Activated CD4-positive, alpha-beta memory T cell treated with anti-CD3 and anti-CD28 coated beads for 36 hours (primary cell): ENCODE results near the gene CCL1. TPM values are rescaled to one million over a fixed set of nuclear protein-coding genes. Genes with fewer than 3 reads are reported as not detected.

ENCODE experiments used
- CTCF ChIA-PET: fragments of 350-600 bp; sonication (Branson Sonifier 250); formaldehyde crosslinking; loops from one replicate; lab custom pipeline; 2021; ENCODE audit warnings: antibody characterized with exemption, inconsistent platforms; lab: Charles Lee
- POLR2A ChIA-PET: fragments of 350-600 bp; sonication (Branson Sonifier 250); formaldehyde crosslinking; loops from one replicate; lab custom pipeline; 2021; ENCODE audit warnings: antibody characterized with exemption; lab: Charles Lee
- DNase-seq: peaks from one replicate; pipeline ENCODE4 v3.0.0-alpha.2; 2020
- H3K27ac Mint-ChIP-seq: one replicate; pipeline ENCODE4 v1.8.0; 2021; ENCODE audit warnings: mixed read lengths
- H3K27me3 Mint-ChIP-seq: one replicate; pipeline ENCODE4 v1.8.0; 2021; ENCODE audit warnings: mixed read lengths
- H3K36me3 Mint-ChIP-seq: one replicate; pipeline ENCODE4 v1.8.0; 2021; ENCODE audit warnings: mixed read lengths
- H3K4me1 Mint-ChIP-seq: one replicate; pipeline ENCODE4 v1.8.0; 2021; ENCODE audit warnings: low read depth, mixed read lengths
- H3K4me3 Mint-ChIP-seq: one replicate; pipeline ENCODE4 v1.8.0; 2021; ENCODE audit warnings: mild to moderate bottlenecking, mixed read lengths
- H3K9me3 Mint-ChIP-seq: one replicate; pipeline ENCODE4 v1.8.0; 2021; ENCODE audit warnings: mixed read lengths
- intact Hi-C: fragments of 100-400 bp; cut with micrococcal nuclease; formaldehyde crosslinking; loops from one replicate; pipeline ENCODE4 v1.15.1; 2023
- total RNA-seq, 2 experiments: library from RNA; stranded (reverse); gene quantifications; one replicate each; pipeline ENCODE4 v1.2.3, GENCODE V29; 2021

The CCL1 gene
- total RNA-seq, result under 1 TPM; 0.44 to 0.67 TPM

GRCh38 chr17:34363183-34363661 is at the start of gene CCL1:
CCL1 (minus strand) TSS chr17:34363233; CDS start chr17:34363161, 72 bp downstream.
- Mint-ChIP-seq H3K27me3 (peaks cover 24% of the 10 kb centered on the region), H3K36me3 (no peaks in the 10 kb centered on the region), H3K4me1 (peaks cover 7% of the 10 kb centered on the region), H3K4me3 (no peak within 1 kb of the TSS), H3K9me3 (no peaks in the 10 kb centered on the region), H3K27ac (no peak within 1 kb of the TSS)
- no peak for DNase-seq
- CTCF ChIA-PET, result interaction anchor here (3.0 to 12.7 kb wide), 4 partner anchors 8 to 171 kb away, joined by 13 to 358 read pairs (median 34); no protein-coding TSS in a partner anchor
- intact Hi-C loops, result no loop called here
- POLR2A ChIA-PET, result interaction anchor here (3.5 kb wide), 1 partner anchor 162 kb away, joined by 18 read pairs; no protein-coding TSS in a partner anchor

- Mint-ChIP-seq H3K4me3 (no peak overlapping the region), H3K4me1 (no peaks in the 10 kb centered on the region), H3K9me3 (no peaks in the 10 kb centered on the region), H3K36me3 (no peaks in the 10 kb centered on the region), H3K27ac (no peak overlapping the region), H3K27me3 (peaks cover 43% of the 10 kb centered on the region)
- intact Hi-C loops, result no loop called here
- ChIA-PET POLR2A (no interaction called here), CTCF (interaction anchor here (1.1 to 2.7 kb wide), 3 partner anchors 8 to 51 kb away, joined by 3 to 15 read pairs (median 3); no protein-coding TSS in a partner anchor)
- no peak for DNase-seq
These were observed 49.5 kb upstream of the CCL1 start for GRCh38 chr17:34412534-34412933.

GRCh38 chr17:34411646-34412421 is 48.8 kb upstream of the CCL1 start:
- intact Hi-C loops, result no loop called here
- peaks cover 43% of the 10 kb centered on the region for H3K27me3 Mint-ChIP-seq

GRCh38 chr17:34409352-34409751 is 46.3 kb upstream of the CCL1 start:
- CTCF ChIA-PET, result no interaction called here
- intact Hi-C loops, result no loop called here
- peaks cover 35% of the 10 kb centered on the region for H3K27me3 Mint-ChIP-seq
- H3K36me3 Mint-ChIP-seq, result no peaks in the 10 kb centered on the region
- no peaks in the 10 kb centered on the region for H3K9me3 Mint-ChIP-seq
- H3K27ac Mint-ChIP-seq, result no peak overlapping the region
- H3K4me1 Mint-ChIP-seq, result no peaks in the 10 kb centered on the region
- POLR2A ChIA-PET, result no interaction called here
- H3K4me3 Mint-ChIP-seq, result no peak overlapping the region
- DNase-seq, result no peak

More at GRCh38 chr17:34411646-34412421, 48.8 kb upstream of the CCL1 start:
- Mint-ChIP-seq H3K4me3 (no peak overlapping the region), H3K9me3 (no peaks in the 10 kb centered on the region), H3K36me3 (no peaks in the 10 kb centered on the region), H3K27ac (no peak overlapping the region), H3K4me1 (no peaks in the 10 kb centered on the region)
- ChIA-PET POLR2A (no interaction called here), CTCF (interaction anchor here (1.1 to 2.7 kb wide), 3 partner anchors 9 to 50 kb away, joined by 3 to 15 read pairs (median 3); no protein-coding TSS in a partner anchor)
- DNase-seq, result no peak

GRCh38 chr17:34408439-34408838 is 45.4 kb upstream of the CCL1 start:
- POLR2A ChIA-PET, result no interaction called here
- no peak for DNase-seq
- Mint-ChIP-seq H3K36me3 (no peaks in the 10 kb centered on the region), H3K9me3 (no peaks in the 10 kb centered on the region), H3K4me3 (no peak overlapping the region), H3K4me1 (no peaks in the 10 kb centered on the region), H3K27ac (no peak overlapping the region), H3K27me3 (peaks cover 29% of the 10 kb centered on the region)
- CTCF ChIA-PET, result interaction anchor here (1.2 kb wide), 1 partner anchor 47 kb away, joined by 3 read pairs; no protein-coding TSS in a partner anchor
- intact Hi-C loops, result no loop called here

- no peak overlapping the region for H3K4me3 Mint-ChIP-seq
- DNase-seq, result no peak
- no peak overlapping the region for H3K27ac Mint-ChIP-seq
- ChIA-PET CTCF (interaction anchor here (0.8 kb wide), 1 partner anchor 14 kb away, joined by 3 read pairs; no protein-coding TSS in a partner anchor), POLR2A (no interaction called here)
- no peaks in the 10 kb centered on the region for H3K9me3 Mint-ChIP-seq
- peaks cover 21% of the 10 kb centered on the region for H3K27me3 Mint-ChIP-seq
- no peaks in the 10 kb centered on the region for H3K36me3 Mint-ChIP-seq
- no peaks in the 10 kb centered on the region for H3K4me1 Mint-ChIP-seq
- intact Hi-C loops, result no loop called here
These were observed 43.2 kb upstream of the CCL1 start for GRCh38 chr17:34406226-34406625.

- no peak for DNase-seq
- H3K4me3 Mint-ChIP-seq, result no peak overlapping the region
- H3K27me3 Mint-ChIP-seq, result peaks cover 9% of the 10 kb centered on the region
- no peaks in the 10 kb centered on the region for H3K9me3 Mint-ChIP-seq
- H3K27ac Mint-ChIP-seq, result no peak overlapping the region
- ChIA-PET CTCF (no interaction called here), POLR2A (no interaction called here)
- H3K36me3 Mint-ChIP-seq, result no peaks in the 10 kb centered on the region
- intact Hi-C loops, result no loop called here
- no peaks in the 10 kb centered on the region for H3K4me1 Mint-ChIP-seq
These were observed 40.0 kb upstream of the CCL1 start for GRCh38 chr17:34403006-34403405.

- Mint-ChIP-seq H3K27ac (no peak overlapping the region), H3K9me3 (no peaks in the 10 kb centered on the region), H3K36me3 (no peaks in the 10 kb centered on the region), H3K27me3 (peaks cover 15% of the 10 kb centered on the region), H3K4me1 (no peaks in the 10 kb centered on the region), H3K4me3 (no peak overlapping the region)
- ChIA-PET CTCF (interaction anchor here (1.3 kb wide), 1 partner anchor 19 kb away, joined by 5 read pairs; no protein-coding TSS in a partner anchor), POLR2A (no interaction called here)
- intact Hi-C loops, result no loop called here
- DNase-seq, result no peak
These were observed 38.1 kb upstream of the CCL1 start for GRCh38 chr17:34401165-34401564.

GRCh38 chr17:34400301-34400931 is 37.4 kb upstream of the CCL1 start:
- no peak overlapping the region for H3K27ac Mint-ChIP-seq
- CTCF ChIA-PET, result interaction anchor here (1.1 to 4.1 kb wide), 2 partner anchors 17 to 39 kb away, joined by 3 to 26 read pairs; no protein-coding TSS in a partner anchor
- no peak for DNase-seq
- H3K27me3 Mint-ChIP-seq, result peaks cover 15% of the 10 kb centered on the region
- no peaks in the 10 kb centered on the region for H3K36me3 Mint-ChIP-seq
- H3K9me3 Mint-ChIP-seq, result no peaks in the 10 kb centered on the region
- intact Hi-C loops, result no loop called here
- POLR2A ChIA-PET, result no interaction called here
- no peak overlapping the region for H3K4me3 Mint-ChIP-seq
- no peaks in the 10 kb centered on the region for H3K4me1 Mint-ChIP-seq

GRCh38 chr17:34399725-34400124 is 36.7 kb upstream of the CCL1 start:
- CTCF ChIA-PET, result interaction anchor here (1.1 to 4.1 kb wide), 2 partner anchors 18 to 38 kb away, joined by 3 to 26 read pairs; no protein-coding TSS in a partner anchor
- no peaks in the 10 kb centered on the region for H3K36me3 Mint-ChIP-seq
- no peak overlapping the region for H3K27ac Mint-ChIP-seq
- no peak for DNase-seq
- intact Hi-C loops, result no loop called here
- peaks cover 18% of the 10 kb centered on the region for H3K27me3 Mint-ChIP-seq
- H3K4me3 Mint-ChIP-seq, result no peak overlapping the region
- H3K4me1 Mint-ChIP-seq, result no peaks in the 10 kb centered on the region
- H3K9me3 Mint-ChIP-seq, result no peaks in the 10 kb centered on the region
- POLR2A ChIA-PET, result no interaction called here

GRCh38 chr17:34398990-34399389 is 36.0 kb upstream of the CCL1 start:
- POLR2A ChIA-PET, result no interaction called here
- Mint-ChIP-seq H3K27ac (no peak overlapping the region), H3K4me3 (no peak overlapping the region), H3K4me1 (no peaks in the 10 kb centered on the region), H3K27me3 (peaks cover 19% of the 10 kb centered on the region), H3K9me3 (no peaks in the 10 kb centered on the region), H3K36me3 (no peaks in the 10 kb centered on the region)
- CTCF ChIA-PET, result interaction anchor here (2.3 to 4.1 kb wide), 2 partner anchors 21 to 38 kb away, joined by 9 to 26 read pairs; no protein-coding TSS in a partner anchor
- no peak for DNase-seq
- intact Hi-C loops, result no loop called here

- Mint-ChIP-seq H3K36me3 (no peaks in the 10 kb centered on the region), H3K9me3 (no peaks in the 10 kb centered on the region), H3K4me1 (no peaks in the 10 kb centered on the region), H3K27ac (no peak overlapping the region), H3K27me3 (peaks cover 20% of the 10 kb centered on the region), H3K4me3 (no peak overlapping the region)
- POLR2A ChIA-PET, result no interaction called here
- CTCF ChIA-PET, result interaction anchor here (0.6 to 4.1 kb wide), 4 partner anchors 23 to 197 kb away, joined by 3 to 26 read pairs (median 7); no protein-coding TSS in a partner anchor
- intact Hi-C loops, result no loop called here
- no peak for DNase-seq
These were observed 34.2 kb upstream of the CCL1 start for GRCh38 chr17:34397265-34397664.
